Naive thymus-derived CD8-positive, alpha-beta T cell (primary cell): ENCODE results near the gene RGS21. TPM values are rescaled to one million over a fixed set of nuclear protein-coding genes. Genes with fewer than 3 reads are reported as not detected.

Experiments
- ATAC-seq, 2 donors: fragments of 150-1000 bp; cut with Tn5 transposase in 1 of 2; sonication (Bioruptor Pico), chemical (Tn5 transposase) in 1 of 2; 1 replicate in 1 of 2; 2 replicates in 1 of 2; pipeline ENCODE4 v1.10.0; 2021; ENCODE audit warnings: mild to moderate bottlenecking in 2 of 2, moderate library complexity in 2 of 2
- POLR2A ChIA-PET: fragments of 350-600 bp; sonication (Branson Sonifier 250); formaldehyde crosslinking; loops from one replicate; lab custom pipeline; 2021; ENCODE audit warnings: antibody characterized with exemption; lab: Charles Lee
- DNase-seq, 10 donors: peaks; one replicate each; pipeline versions ENCODE4 v3.0.0 to v3.0.0-alpha.2; 2020 to 2022
- H3K27ac Mint-ChIP-seq, 10 donors: one replicate each; pipeline ENCODE4 v1.8.0; 2020 to 2022; ENCODE audit warnings: mild to moderate bottlenecking in 10 of 10, mixed read lengths in 10 of 10, moderate library complexity in 4 of 10, inconsistent platforms in 1 of 10
- H3K27me3 Mint-ChIP-seq, 5 donors: one replicate each; pipeline ENCODE4 v1.8.0; 2021 to 2022; ENCODE audit warnings: mixed read lengths in 5 of 5
- H3K36me3 Mint-ChIP-seq, 3 donors: one replicate each; pipeline ENCODE4 v1.8.0; 2020 to 2022; ENCODE audit warnings: mixed read lengths in 3 of 3, mild to moderate bottlenecking in 2 of 3, inconsistent platforms in 1 of 3
- H3K4me1 Mint-ChIP-seq, 4 donors: one replicate each; pipeline ENCODE4 v1.8.0; 2021 to 2022; ENCODE audit warnings: mixed read lengths in 4 of 4
- H3K4me3 Mint-ChIP-seq, 10 donors: one replicate each; pipeline ENCODE4 v1.8.0; 2020 to 2022; ENCODE audit warnings: mild to moderate bottlenecking in 10 of 10, mixed read lengths in 10 of 10, moderate library complexity in 6 of 10, inconsistent platforms in 1 of 10
- H3K9me3 Mint-ChIP-seq, 9 donors: one replicate each; pipeline ENCODE4 v1.8.0; 2020 to 2022; ENCODE audit warnings: mixed read lengths in 9 of 9, mild to moderate bottlenecking in 3 of 9, inconsistent platforms in 1 of 9, moderate library complexity in 1 of 9
- polyA plus RNA-seq, 3 donors: library from polyadenylated mRNA; unstranded; fragments of 300-500 nt; fragmentation: Illumina TruSeq; gene quantifications; one replicate each; pipeline ENCODE4 v1.2.3, GENCODE V29; 2021
- total RNA-seq, 8 experiments: library from RNA in 2 of 8; stranded (reverse) in 2 of 8; gene quantifications; one replicate each; pipeline ENCODE4 v1.2.3 and lab custom pipeline; 2021 to 2026

RGS21 gene
- total and polyA plus RNA-seq, 5 experiments from 2014 or later, result not detected

DNA sequence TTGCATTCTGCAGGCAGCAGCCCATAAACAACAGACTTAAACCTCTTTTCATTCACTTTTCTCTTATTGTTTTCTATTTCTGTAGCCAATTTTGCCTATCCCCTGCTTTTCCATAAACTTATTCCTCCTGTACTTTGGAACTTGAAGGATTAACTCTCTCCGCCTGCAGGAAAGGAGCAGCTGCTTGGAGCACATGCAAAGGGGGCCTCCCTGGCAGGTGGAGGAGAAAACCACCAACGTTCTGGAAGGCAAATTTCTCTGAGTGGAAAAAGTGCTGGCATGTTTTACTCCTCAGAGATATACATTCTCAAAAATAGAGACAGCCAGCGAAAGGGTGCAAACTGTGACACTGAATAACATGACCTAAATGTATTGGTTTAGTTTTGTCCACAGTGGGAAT, 33.6 kb downstream of the RGS21 start:
- POLR2A ChIA-PET, result no interaction called here
- no peaks in the 10 kb centered on the region for H3K9me3 Mint-ChIP-seq
- peaks cover 0 to 1% (median 0%) of the 10 kb centered on the region in 5 donors for H3K27me3 Mint-ChIP-seq
- no peak overlapping the region for H3K27ac Mint-ChIP-seq
- ATAC-seq (no peak), DNase-seq (no peak)
- no peak overlapping the region for H3K4me3 Mint-ChIP-seq
- no peaks in the 10 kb centered on the region for H3K4me1 Mint-ChIP-seq
- no peaks in the 10 kb centered on the region for H3K36me3 Mint-ChIP-seq

DNA sequence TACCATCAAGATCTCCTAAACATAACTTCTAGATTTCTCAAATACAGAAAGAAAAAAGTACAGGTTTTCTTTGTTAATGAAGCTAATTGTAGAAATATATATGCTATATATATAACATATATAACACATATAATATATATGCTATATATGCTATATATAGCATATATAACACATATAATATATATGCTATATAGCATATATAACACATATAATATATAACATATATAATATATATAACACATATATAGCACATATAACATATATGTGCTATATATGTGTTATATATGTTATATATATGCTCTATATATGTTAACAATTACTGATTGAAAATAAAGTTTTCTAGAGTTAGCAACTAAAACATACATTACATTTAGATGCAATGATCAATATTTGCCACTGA, 34.8 kb downstream of the RGS21 start:
- H3K27me3 Mint-ChIP-seq, result peaks cover 0 to 1% (median 0%) of the 10 kb centered on the region in 5 donors
- H3K4me3 Mint-ChIP-seq, result no peak overlapping the region
- H3K36me3 Mint-ChIP-seq, result no peaks in the 10 kb centered on the region
- ATAC-seq (no peak), DNase-seq (no peak)
- H3K27ac Mint-ChIP-seq, result no peak overlapping the region
- no peaks in the 10 kb centered on the region for H3K9me3 Mint-ChIP-seq
- POLR2A ChIA-PET, result no interaction called here
- H3K4me1 Mint-ChIP-seq, result no peaks in the 10 kb centered on the region

DNA sequence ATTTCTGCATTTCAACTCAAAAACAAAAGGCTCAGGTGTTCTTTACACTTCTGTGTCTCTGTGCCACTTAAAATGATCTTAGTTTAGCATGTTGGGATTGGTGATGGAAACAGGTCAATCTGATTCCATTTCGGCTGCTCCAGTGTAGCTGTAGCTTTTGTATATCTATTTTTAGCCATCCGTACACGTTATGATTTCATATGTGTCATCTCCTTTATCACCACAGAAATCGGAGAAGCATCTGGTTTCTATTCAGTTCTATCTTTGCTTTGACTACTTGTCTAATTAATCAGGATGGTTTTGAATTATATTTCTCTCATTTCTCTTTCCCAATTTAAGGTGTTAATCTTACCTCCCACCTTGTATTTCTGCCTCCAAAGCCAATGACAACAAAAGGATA, 41.1 kb downstream of the RGS21 start:
- H3K27me3 Mint-ChIP-seq, result no peaks in the 10 kb centered on the region
- no peaks in the 10 kb centered on the region for H3K9me3 Mint-ChIP-seq
- H3K36me3 Mint-ChIP-seq, result no peaks in the 10 kb centered on the region
- POLR2A ChIA-PET, result no interaction called here
- ATAC-seq, result no peak
- no peak for DNase-seq
- H3K27ac Mint-ChIP-seq, result no peak overlapping the region
- H3K4me3 Mint-ChIP-seq, result no peak overlapping the region
- no peaks in the 10 kb centered on the region for H3K4me1 Mint-ChIP-seq

DNA sequence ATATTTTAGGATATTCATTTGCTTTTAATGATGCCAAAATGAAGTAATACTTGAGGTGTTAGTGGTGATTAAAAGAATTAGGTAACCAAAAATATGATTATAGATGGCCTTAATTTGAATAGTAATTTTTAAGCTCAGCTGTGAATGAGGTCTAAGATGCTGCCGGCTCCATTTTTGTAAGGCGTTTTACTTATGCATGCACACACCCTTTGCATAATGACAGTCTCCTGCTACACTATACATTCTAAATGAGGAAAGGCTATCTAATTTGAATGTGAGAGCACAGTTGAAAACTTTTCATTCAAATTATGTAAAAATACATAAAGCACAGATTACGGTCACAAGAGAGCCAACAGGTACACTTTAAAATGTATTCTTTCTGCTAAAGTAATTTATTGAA, 41.6 kb downstream of the RGS21 start:
- DNase-seq, result no peak
- Mint-ChIP-seq H3K4me1 (no peaks in the 10 kb centered on the region), H3K27ac (no peak overlapping the region), H3K36me3 (no peaks in the 10 kb centered on the region), H3K4me3 (no peak overlapping the region), H3K27me3 (no peaks in the 10 kb centered on the region), H3K9me3 (no peaks in the 10 kb centered on the region)
- ATAC-seq, result no peak
- POLR2A ChIA-PET, result no interaction called here

DNA sequence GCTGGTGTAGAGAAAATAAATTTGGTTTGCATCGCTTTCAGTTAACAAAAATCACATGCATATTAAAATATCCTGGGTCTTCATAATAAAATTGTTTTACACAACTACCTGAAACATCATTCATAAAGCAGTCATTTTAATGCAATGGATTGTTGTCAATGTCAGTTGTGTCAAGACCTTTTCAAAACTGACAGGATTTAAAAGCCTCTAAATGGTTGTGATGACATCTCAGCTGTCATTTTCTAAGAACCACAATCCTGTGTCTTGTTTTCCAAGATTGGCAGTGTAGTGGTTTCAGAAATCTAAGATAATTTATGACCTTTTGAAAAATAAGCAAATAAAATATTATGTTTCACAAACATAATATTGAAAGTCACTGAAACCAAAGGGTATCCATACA, 42.0 kb downstream of the RGS21 start:
- Mint-ChIP-seq H3K27ac (no peak overlapping the region), H3K27me3 (no peaks in the 10 kb centered on the region), H3K9me3 (no peaks in the 10 kb centered on the region), H3K4me3 (no peak overlapping the region), H3K36me3 (no peaks in the 10 kb centered on the region), H3K4me1 (no peaks in the 10 kb centered on the region)
- DNase-seq, result no peak
- POLR2A ChIA-PET, result no interaction called here
- ATAC-seq, result no peak

DNA sequence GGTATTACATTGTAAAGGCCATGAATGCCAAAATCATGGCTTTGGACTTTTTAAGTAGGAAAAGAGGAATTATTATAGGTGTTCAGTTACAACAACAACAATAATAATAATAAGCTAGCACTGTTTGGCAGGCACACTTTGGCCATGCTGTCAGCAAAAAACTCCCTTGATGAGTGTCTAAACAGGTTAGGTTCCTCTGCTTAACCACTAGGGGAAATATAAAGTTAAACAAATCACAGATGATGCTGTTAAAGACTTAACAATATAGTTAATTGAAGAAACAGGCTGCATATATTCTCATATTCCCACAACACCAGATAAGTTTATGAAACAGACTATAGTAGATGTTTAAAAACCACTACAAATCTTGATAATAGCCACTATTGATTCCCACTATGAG, 46.4 kb downstream of the RGS21 start:
- Mint-ChIP-seq H3K36me3 (no peaks in the 10 kb centered on the region), H3K4me1 (no peaks in the 10 kb centered on the region), H3K4me3 (no peak overlapping the region), H3K27me3 (no peaks in the 10 kb centered on the region), H3K27ac (no peak overlapping the region), H3K9me3 (no peaks in the 10 kb centered on the region)
- POLR2A ChIA-PET, result no interaction called here
- no peak for ATAC-seq
- DNase-seq, result no peak

DNA sequence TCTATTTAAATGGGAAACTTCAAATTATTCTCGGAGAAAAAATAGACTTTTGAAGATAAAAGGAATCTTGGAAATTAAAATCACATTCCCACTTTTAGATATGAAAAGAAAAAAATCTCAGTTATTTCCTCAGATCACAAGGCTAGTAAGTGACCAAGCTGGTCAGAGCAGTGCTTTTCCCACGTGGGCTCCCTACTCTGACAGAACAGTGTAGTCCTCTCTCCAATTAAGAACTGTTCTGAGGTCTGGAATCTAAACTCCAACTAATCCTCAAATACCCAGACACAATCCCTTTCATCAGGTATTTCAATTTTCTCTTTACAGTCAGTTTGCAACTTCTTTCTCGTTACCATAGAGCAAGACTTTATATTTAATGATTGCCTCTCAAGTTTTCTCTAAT, 50.6 kb downstream of the RGS21 start:
- DNase-seq (no peak), ATAC-seq (no peak)
- H3K4me1 Mint-ChIP-seq, result no peaks in the 10 kb centered on the region
- H3K27ac Mint-ChIP-seq, result no peak overlapping the region
- H3K36me3 Mint-ChIP-seq, result no peaks in the 10 kb centered on the region
- no peak overlapping the region for H3K4me3 Mint-ChIP-seq
- no peaks in the 10 kb centered on the region for H3K9me3 Mint-ChIP-seq
- POLR2A ChIA-PET, result no interaction called here
- H3K27me3 Mint-ChIP-seq, result no peaks in the 10 kb centered on the region

DNA sequence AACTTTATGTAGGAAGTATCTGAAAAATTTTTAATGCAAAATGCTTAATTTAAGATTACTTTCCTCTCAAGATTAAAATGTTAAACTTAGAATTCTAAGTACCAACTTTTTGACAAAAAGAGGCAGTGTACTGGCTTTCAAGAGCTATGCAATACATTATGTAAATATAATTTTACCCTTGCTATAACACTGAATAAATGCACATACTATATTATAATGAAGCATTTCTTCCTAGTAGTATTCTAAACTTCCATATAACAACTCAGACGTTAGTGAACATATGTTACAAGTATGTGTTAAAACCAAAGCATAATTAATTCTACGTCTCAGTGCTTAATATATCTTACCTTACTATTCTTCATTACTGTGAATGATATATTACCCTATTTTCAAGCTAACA, 58.5 kb downstream of the RGS21 start:
- no peaks in the 10 kb centered on the region for H3K36me3 Mint-ChIP-seq
- no peak overlapping the region for H3K4me3 Mint-ChIP-seq
- H3K27me3 Mint-ChIP-seq, result no peaks in the 10 kb centered on the region
- DNase-seq (no peak), ATAC-seq (no peak)
- H3K9me3 Mint-ChIP-seq, result no peaks in the 10 kb centered on the region
- no peaks in the 10 kb centered on the region for H3K4me1 Mint-ChIP-seq
- POLR2A ChIA-PET, result no interaction called here
- no peak overlapping the region for H3K27ac Mint-ChIP-seq

DNA sequence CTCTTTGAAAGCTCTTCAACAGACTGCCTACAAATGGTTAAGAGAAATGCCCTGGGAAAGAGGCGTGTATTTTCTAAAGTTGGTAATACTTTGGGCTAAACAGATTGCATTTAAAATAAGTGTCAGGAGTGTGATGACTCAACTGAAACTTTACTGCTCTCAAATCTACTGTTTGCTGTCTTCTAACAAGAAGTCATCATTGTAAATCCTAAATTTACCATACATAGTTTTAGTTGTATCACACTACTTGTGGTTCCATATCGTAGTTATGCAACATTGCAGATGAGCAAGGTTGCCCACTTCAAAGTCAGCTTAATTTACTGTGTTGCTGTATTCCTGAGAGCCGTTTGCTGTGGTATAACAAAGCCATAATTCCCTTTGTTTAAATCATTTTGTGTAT, 59.6 kb downstream of the RGS21 start:
- Mint-ChIP-seq H3K4me1 (no peaks in the 10 kb centered on the region), H3K36me3 (no peaks in the 10 kb centered on the region)

DNA sequence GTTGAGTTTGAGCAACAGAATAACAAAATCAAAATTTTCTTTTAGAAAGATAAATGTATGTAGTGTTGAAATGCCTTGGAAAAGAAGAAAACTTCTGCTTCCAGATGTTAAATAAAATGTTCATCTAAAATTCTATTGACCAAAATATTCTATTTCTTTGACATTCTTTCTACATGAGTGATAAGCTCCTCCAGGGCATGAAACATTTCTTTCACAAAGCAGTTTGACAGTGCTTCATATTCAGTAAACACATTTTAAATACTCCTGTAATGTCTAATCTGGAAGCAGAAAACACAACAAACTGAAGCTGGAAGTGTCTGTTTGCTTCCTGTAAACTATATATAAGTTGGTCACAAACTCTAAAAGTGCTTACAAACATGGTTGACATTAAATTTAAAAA, 61.5 kb downstream of the RGS21 start:
- Mint-ChIP-seq H3K27ac (no peak overlapping the region), H3K27me3 (no peaks in the 10 kb centered on the region), H3K4me1 (no peaks in the 10 kb centered on the region), H3K4me3 (no peak overlapping the region), H3K9me3 (no peaks in the 10 kb centered on the region), H3K36me3 (no peaks in the 10 kb centered on the region)
- DNase-seq, result no peak
- no peak for ATAC-seq
- POLR2A ChIA-PET, result no interaction called here

More for the DNA sequence above, 59.6 kb downstream of the RGS21 start:
- POLR2A ChIA-PET, result no interaction called here
- H3K4me3 Mint-ChIP-seq, result no peak overlapping the region
- no peak for DNase-seq
- H3K27me3 Mint-ChIP-seq, result no peaks in the 10 kb centered on the region
- no peak for ATAC-seq
- no peak overlapping the region for H3K27ac Mint-ChIP-seq
- no peaks in the 10 kb centered on the region for H3K9me3 Mint-ChIP-seq

DNA sequence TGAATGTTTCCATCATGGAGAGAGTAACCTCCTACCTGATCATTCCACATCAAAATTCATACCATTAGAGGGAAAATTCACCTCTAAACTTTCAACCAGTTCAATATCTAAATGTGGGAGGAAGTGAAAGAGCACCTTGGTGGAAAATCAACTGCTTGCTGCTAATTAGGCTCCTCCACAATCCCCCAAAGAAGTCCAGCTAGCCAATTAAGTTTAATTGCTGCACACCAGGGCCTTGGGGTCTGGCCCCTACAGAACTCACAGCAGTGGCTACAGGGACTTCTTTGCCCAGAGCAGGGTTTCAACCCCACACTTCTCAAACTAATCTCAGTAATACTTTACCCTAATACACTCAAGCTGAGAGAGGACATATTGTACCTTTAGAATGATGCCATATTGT, 62.1 kb downstream of the RGS21 start:
- POLR2A ChIA-PET, result no interaction called here
- no peak for ATAC-seq
- DNase-seq, result no peak
- H3K4me1 Mint-ChIP-seq, result no peaks in the 10 kb centered on the region
- peaks cover 0 to 1% (median 0%) of the 10 kb centered on the region in 9 donors for H3K9me3 Mint-ChIP-seq
- H3K27ac Mint-ChIP-seq, result no peak overlapping the region
- H3K27me3 Mint-ChIP-seq, result no peaks in the 10 kb centered on the region
- H3K36me3 Mint-ChIP-seq, result no peaks in the 10 kb centered on the region
- no peak overlapping the region for H3K4me3 Mint-ChIP-seq

DNA sequence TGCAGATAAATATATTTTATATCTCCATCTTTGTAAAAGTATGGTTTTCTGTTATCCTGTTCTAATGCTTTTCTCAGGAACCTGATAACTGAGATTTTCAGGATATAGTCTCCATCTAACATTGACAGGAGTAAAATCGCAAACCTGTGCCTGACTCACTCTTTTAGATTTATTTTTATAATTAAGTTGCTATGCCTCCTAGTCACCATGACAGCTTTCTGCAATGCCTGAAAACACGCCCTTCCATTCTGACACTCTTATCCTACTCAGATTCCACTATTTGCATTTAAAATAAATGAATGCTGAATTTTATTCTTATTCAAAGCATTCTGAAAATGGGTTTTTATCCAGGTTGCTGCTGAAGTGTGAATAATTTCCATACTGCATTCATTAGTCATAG, 62.8 kb downstream of the RGS21 start:
- H3K4me3 Mint-ChIP-seq, result no peak overlapping the region
- no peak overlapping the region for H3K27ac Mint-ChIP-seq
- DNase-seq (no peak), ATAC-seq (no peak)
- H3K27me3 Mint-ChIP-seq, result no peaks in the 10 kb centered on the region
- POLR2A ChIA-PET, result no interaction called here
- no peaks in the 10 kb centered on the region for H3K36me3 Mint-ChIP-seq
- no peaks in the 10 kb centered on the region for H3K4me1 Mint-ChIP-seq
- H3K9me3 Mint-ChIP-seq, result peaks cover 0 to 2% (median 0%) of the 10 kb centered on the region in 9 donors

DNA sequence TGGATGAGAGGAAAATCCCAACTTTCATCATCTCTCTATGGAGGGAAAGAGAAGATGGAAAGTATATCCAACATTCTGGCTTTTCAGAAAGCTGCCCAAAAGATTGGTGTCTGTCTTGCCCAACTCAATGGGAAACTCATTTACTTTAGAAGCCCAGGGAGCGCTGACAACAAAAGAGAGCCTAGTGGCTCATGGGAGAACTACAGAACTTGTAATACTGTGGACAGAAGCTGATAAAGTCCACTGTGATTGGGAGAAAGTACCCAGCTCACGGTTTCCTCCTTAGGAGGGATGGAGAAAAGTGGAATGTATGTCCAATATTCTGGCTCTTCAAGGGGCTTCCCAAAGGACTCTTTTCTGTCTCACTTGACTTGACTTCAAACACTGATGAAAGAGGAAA, 66.0 kb downstream of the RGS21 start:
- DNase-seq (no peak), ATAC-seq (no peak)
- H3K9me3 Mint-ChIP-seq, result peaks cover 0 to 9% (median 2%) of the 10 kb centered on the region in 9 donors
- peaks cover 0 to 2% (median 0%) of the 10 kb centered on the region in 4 donors for H3K4me1 Mint-ChIP-seq
- H3K27me3 Mint-ChIP-seq, result peaks cover 0 to 5% (median 0%) of the 10 kb centered on the region in 5 donors
- H3K4me3 Mint-ChIP-seq, result no peak overlapping the region
- H3K36me3 Mint-ChIP-seq, result no peaks in the 10 kb centered on the region
- POLR2A ChIA-PET, result no interaction called here
- H3K27ac Mint-ChIP-seq, result no peak overlapping the region

DNA sequence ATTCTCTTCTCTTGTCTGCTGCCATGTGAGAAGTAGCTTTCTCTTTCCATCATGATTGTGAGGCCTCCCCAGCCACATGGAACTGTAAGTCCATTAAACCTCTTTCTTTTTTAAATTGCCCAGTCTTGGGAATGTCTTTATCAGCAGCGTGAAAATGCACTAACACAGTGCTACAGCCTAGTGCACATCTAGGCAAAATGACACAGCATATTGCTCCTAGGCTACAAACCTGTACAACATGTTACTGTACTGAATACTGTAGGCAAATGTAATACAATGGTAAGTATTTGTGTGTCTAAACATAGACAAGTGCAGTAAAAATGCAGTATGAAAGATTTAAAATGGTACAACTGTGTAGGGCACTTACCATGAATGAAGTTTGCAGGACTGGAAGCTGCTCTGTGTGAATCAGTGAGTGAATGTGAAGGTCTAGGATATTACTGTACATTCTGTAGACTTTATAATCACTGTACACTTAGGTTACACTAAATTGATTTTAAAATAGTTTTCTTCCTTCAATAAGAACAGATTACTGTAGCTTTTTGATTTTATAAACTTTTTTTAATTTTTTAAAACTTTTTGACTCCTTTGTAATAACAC, 69.4 kb downstream of the RGS21 start:
- H3K4me3 Mint-ChIP-seq, result no peak overlapping the region
- ATAC-seq (no peak), DNase-seq (no peak)
- no peaks in the 10 kb centered on the region for H3K36me3 Mint-ChIP-seq
- peaks cover 0 to 8% (median 0%) of the 10 kb centered on the region in 5 donors for H3K27me3 Mint-ChIP-seq
- POLR2A ChIA-PET, result no interaction called here
- peaks cover 0 to 11% (median 2%) of the 10 kb centered on the region in 9 donors for H3K9me3 Mint-ChIP-seq
- H3K4me1 Mint-ChIP-seq, result peaks cover 0 to 2% (median 0%) of the 10 kb centered on the region in 4 donors
- H3K27ac Mint-ChIP-seq, result no peak overlapping the region
